GM12878 (cell line): ENCODE results near the gene FJX1. TPM values are rescaled to one million over a fixed set of nuclear protein-coding genes. Genes with fewer than 3 reads are reported as not detected.

Experiments
- ATAC-seq: fragments of 200-7000 bp; cut with Tn5 transposase; 3 replicates; pipeline ENCODE4 v1.9.1; 2020; ENCODE audit warnings: mild to moderate bottlenecking, moderate library complexity
- BruUV-seq: library from RNA; stranded (reverse); fragments of 400-500 nt; replicated peaks from 2 replicates; lab custom pipeline; 2021; lab: Mats Ljungman, UMichigan
- CTCF ChIA-PET: fragments of 300-600 bp; sonication (Branson Sonifier 250); formaldehyde crosslinking; extraction: SDS; loops from one replicate; lab custom pipeline; 2021; ENCODE audit warnings: inconsistent platforms; lab: Yijun Ruan, JAX
- POLR2A ChIA-PET: fragments of 350-600 bp; formaldehyde crosslinking; extraction: SDS; loops from one replicate; lab custom pipeline; 2021; ENCODE audit warnings: inconsistent platforms; lab: Charles Lee
- RAD21 ChIA-PET: fragments of 300-600 bp; sonication (Branson Sonifier 250); formaldehyde crosslinking; loops from one replicate; lab custom pipeline; 2023; ENCODE audit warnings: antibody characterized with exemption; ENCODE audit not compliant: unreplicated experiment; lab: Charles Lee
- SMC1A ChIA-PET: fragments of 300-600 bp; sonication (Branson Sonifier 250); formaldehyde crosslinking; loops from one replicate; lab custom pipeline; 2023; ENCODE audit not compliant: unreplicated experiment, uncharacterized antibody; lab: Charles Lee
- DNase-seq: peaks from one replicate; pipeline ENCODE4 v3.0.0-alpha.2; 2011; ENCODE audit warnings: low read depth, low spot score
- FAIRE-seq: peaks from 3 replicates; lab custom pipeline; 2011; peaks lifted over from hg19 to GRCh38; lab: Jason Lieb, UNC
- H2AFZ ChIP-seq: 2 replicates; pipeline ENCODE4 v1.6.0; 2011; ENCODE audit warnings: low read depth, low read length, control low read depth; ENCODE audit not compliant: control insufficient read depth
- H3K27ac ChIP-seq: 2 replicates; pipeline ENCODE4 v1.5.1; 2011; ENCODE audit warnings: control low read depth; ENCODE audit not compliant: control insufficient read depth, insufficient read depth
- H3K27me3 ChIP-seq, 2 experiments: replicated peaks in 1 of 2; 2 replicates each; pipeline versions ENCODE4 v1.6.0 to v1.6.1; 2011; ENCODE audit warnings: low read length in 1 of 2; ENCODE audit not compliant: control insufficient read depth in 2 of 2, insufficient read depth in 2 of 2
- H3K36me3 ChIP-seq, 2 experiments: 2 replicates each; pipeline ENCODE4 v1.5.1; 2011; ENCODE audit warnings: low read length in 1 of 2; ENCODE audit not compliant: control insufficient read depth in 2 of 2, insufficient read depth in 2 of 2
- H3K4me1 ChIP-seq: 2 replicates; pipeline ENCODE4 v1.6.1; 2011; ENCODE audit warnings: mild to moderate bottlenecking, low read length, moderate library complexity, mixed read lengths; ENCODE audit not compliant: control insufficient read depth, insufficient read depth
- H3K4me2 ChIP-seq: 2 replicates; pipeline ENCODE4 v1.6.0; 2011; ENCODE audit warnings: control low read depth; ENCODE audit not compliant: control insufficient read depth, insufficient read depth
- H3K4me3 ChIP-seq: fragments of 200-600 bp; sonication (generic); 2 replicates; pipeline ENCODE4 v1.5.1; 2016
- H3K79me2 ChIP-seq: 2 replicates; pipeline ENCODE4 v1.6.0; 2011; ENCODE audit warnings: low read length; ENCODE audit not compliant: control insufficient read depth, insufficient read depth
- H3K9ac ChIP-seq: 2 replicates; pipeline ENCODE4 v1.8.0; 2011; ENCODE audit warnings: low read length, control low read depth, mixed read lengths; ENCODE audit not compliant: control insufficient read depth, insufficient read depth
- H3K9me3 ChIP-seq: replicated peaks from 3 replicates; pipeline ENCODE4 v1.5.1; 2011; ENCODE audit warnings: mild to moderate bottlenecking, low read length; ENCODE audit not compliant: control insufficient read depth, insufficient read depth
- H4K20me1 ChIP-seq: 2 replicates; pipeline ENCODE4 v1.6.0; 2011; ENCODE audit not compliant: control insufficient read depth, insufficient read depth
- HCFC1 ChIP-seq: fragments of 150-350 bp; IDR thresholded peaks from 2 replicates; pipeline ENCODE4 v1.6.1; 2014; ENCODE audit warnings: low read length
- JUNB ChIP-seq: IDR thresholded peaks from 2 replicates; pipeline ENCODE4 v1.6.1; 2016; ENCODE audit warnings: antibody characterized with exemption, mild to moderate bottlenecking
- MAX ChIP-seq: IDR thresholded peaks from 2 replicates; pipeline ENCODE4 v1.6.1; 2012; ENCODE audit warnings: low read depth, low read length, improper control_type of control experiment
- PRDM15 ChIP-seq: fragments of 450-650 bp; formaldehyde crosslinking; IDR thresholded peaks from 2 replicates; pipeline ENCODE4 v1.4.0; 2020; ENCODE audit warnings: mild to moderate bottlenecking, moderate library complexity
- REST ChIP-seq: IDR thresholded peaks from 2 replicates; pipeline ENCODE4 v1.6.1; 2012; ENCODE audit warnings: mild to moderate bottlenecking, low read depth, low read length
- TAF1 ChIP-seq: IDR thresholded peaks from 2 replicates; pipeline ENCODE4 v1.6.1; 2011; ENCODE audit warnings: mild to moderate bottlenecking, low read depth, low read length, borderline replicate concordance
- YY1 ChIP-seq: IDR thresholded peaks from 2 replicates; pipeline ENCODE4 v1.6.1; 2011; ENCODE audit warnings: low read depth, mild to moderate bottlenecking, low read length
- WGBS: methylation state at CpG from one replicate; pipeline ENCODE4 v1.1.6; 2016; ENCODE audit warnings: low lambda C conversion rate; ENCODE audit not compliant: insufficient replicate concordance, insufficient coverage; ENCODE audit errors: missing lambda C conversion rate; 5-methylcytosine and 5-hydroxymethylcytosine counted together
- in situ Hi-C: fragments of 300-500 bp; cut with MboI; formaldehyde crosslinking; loops from 9 replicates; pipeline ENCODE4 v1.14.3; 2018; ENCODE audit warnings: mixed read lengths
- intact Hi-C: fragments of 100-400 bp; cut with micrococcal nuclease; formaldehyde crosslinking; loops from one replicate; pipeline ENCODE4 v1.14.2; 2022; ENCODE audit not compliant: unreplicated experiment
- polyA plus RNA-seq, 11 experiments: library from polyadenylated mRNA; depleted of rRNA in 4 of 11; unstranded in 6 of 11; stranded (reverse) in 5 of 11; fragments of >200 nt; fragmentation: Nextera tagmentation in 4 of 11; fragmentation: Illumina TruSeq in 1 of 11; extraction: Ambion mirVana in 4 of 11; extraction: Trizol in 1 of 11; gene quantifications; 1 replicate in 1 of 11; 2 replicates in 10 of 11; pipeline versions ENCODE4 v1.2.1 to v1.2.3, GENCODE V29; 2011 to 2016; ENCODE audit warnings: inconsistent platforms in 2 of 11, missing spikeins in 2 of 11, low read depth in 1 of 11
- total RNA-seq, 4 experiments: library from RNA; depleted of rRNA in 3 of 4; stranded (reverse); fragments of >200 nt in 3 of 4; fragmentation: Illumina TruSeq in 1 of 4; extraction: Trizol in 1 of 4; gene quantifications; 2 replicates each; pipeline versions ENCODE4 v1.2.1 to v1.2.3, GENCODE V29; 2013 to 2021
- TF ChIP-seq, protein P1 (sequence below): fragments of 450-650 bp; IDR thresholded peaks from 2 replicates; pipeline ENCODE4 v1.6.1; 2014; ENCODE audit warnings: mild to moderate bottlenecking
- TF ChIP-seq, protein P2 (sequence below): fragments of 450-650 bp; IDR thresholded peaks from 2 replicates; pipeline ENCODE4 v1.6.1; 2017; ENCODE audit warnings: mild to moderate bottlenecking

Gene FJX1
- total and polyA plus RNA-seq, 10 of the 15 experiments (the other 5 are each of a cell fraction or from before 2014, with no cell fraction given), result 1.7 to 26.1 (median 10.0) TPM

DNA sequence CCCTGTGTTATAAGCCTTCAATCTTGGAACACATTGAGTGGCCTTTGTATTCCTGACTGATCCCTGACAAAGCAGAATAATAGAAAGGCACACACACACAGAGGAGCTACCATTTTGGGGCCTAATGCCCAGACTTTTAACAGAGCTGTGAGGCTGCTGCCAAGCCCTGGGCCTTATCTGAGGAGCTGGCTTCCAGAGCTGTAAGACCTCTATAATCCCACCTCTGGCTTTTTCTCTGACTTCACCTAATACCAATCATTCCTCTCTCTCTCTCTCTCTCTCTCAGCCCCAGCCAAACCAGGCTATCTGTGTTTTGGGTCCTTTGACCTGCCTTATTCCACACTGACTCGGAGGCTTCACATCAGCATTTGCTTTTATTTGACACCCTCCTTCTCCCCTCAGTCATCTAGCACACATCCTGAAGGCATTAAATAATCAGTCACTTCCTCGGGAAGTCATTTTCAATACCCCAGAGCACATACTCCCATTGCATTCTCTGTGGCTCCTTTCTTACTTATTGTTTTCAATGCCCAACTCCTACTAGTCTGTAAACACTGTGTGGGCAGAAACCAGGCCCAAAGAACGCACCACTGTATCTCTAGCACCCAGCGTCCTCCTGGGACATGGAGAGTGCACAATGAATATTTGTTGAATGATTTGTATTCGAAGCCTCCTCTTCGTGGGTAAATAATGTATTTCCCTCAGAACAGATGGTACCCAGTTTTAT lies 23.1 kb downstream of the FJX1 start:
- TF ChIP-seq REST (no peak), MAX (no peak), YY1 (no peak), JUNB (no peak), TAF1 (no peak), PRDM15 (no peak), HCFC1 (no peak)
- TF ChIP-seq, protein P1, sequence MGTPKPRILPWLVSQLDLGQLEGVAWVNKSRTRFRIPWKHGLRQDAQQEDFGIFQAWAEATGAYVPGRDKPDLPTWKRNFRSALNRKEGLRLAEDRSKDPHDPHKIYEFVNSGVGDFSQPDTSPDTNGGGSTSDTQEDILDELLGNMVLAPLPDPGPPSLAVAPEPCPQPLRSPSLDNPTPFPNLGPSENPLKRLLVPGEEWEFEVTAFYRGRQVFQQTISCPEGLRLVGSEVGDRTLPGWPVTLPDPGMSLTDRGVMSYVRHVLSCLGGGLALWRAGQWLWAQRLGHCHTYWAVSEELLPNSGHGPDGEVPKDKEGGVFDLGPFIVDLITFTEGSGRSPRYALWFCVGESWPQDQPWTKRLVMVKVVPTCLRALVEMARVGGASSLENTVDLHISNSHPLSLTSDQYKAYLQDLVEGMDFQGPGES, result no peak
- TF ChIP-seq, protein P2, sequence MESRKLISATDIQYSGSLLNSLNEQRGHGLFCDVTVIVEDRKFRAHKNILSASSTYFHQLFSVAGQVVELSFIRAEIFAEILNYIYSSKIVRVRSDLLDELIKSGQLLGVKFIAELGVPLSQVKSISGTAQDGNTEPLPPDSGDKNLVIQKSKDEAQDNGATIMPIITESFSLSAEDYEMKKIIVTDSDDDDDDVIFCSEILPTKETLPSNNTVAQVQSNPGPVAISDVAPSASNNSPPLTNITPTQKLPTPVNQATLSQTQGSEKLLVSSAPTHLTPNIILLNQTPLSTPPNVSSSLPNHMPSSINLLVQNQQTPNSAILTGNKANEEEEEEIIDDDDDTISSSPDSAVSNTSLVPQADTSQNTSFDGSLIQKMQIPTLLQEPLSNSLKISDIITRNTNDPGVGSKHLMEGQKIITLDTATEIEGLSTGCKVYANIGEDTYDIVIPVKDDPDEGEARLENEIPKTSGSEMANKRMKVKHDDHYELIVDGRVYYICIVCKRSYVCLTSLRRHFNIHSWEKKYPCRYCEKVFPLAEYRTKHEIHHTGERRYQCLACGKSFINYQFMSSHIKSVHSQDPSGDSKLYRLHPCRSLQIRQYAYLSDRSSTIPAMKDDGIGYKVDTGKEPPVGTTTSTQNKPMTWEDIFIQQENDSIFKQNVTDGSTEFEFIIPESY, result no peak
- WGBS, result 32% methylated on average over 6 of the region's 6 CpGs
- no peaks in the 10 kb centered on the region for H4K20me1 ChIP-seq
- ATAC-seq (no peak), FAIRE-seq (no peak), DNase-seq (no peak)
- H3K9ac ChIP-seq, result no peak overlapping the region
- H3K27ac ChIP-seq, result no peak overlapping the region
- no peak overlapping the region for H3K4me2 ChIP-seq
- H3K27me3 ChIP-seq, result no peaks in the 10 kb centered on the region; a peak in 2 of 4 replicates
- ChIA-PET POLR2A (no interaction called here), RAD21 (no interaction called here), CTCF (interaction anchor here (1.0 kb wide), 1 partner anchor 626 kb away, joined by 3 read pairs; no protein-coding TSS in a partner anchor), SMC1A (no interaction called here)
- H3K9me3 ChIP-seq, result no peaks in the 10 kb centered on the region
- no peaks in the 10 kb centered on the region for H3K79me2 ChIP-seq
- BruUV-seq, result no TSS peak
- H3K4me3 ChIP-seq, result no peak overlapping the region
- no peaks in the 10 kb centered on the region for H3K4me1 ChIP-seq
- in situ Hi-C loops (no loop called here), intact Hi-C loops (no loop called here)
- H3K36me3 ChIP-seq, result no peaks in the 10 kb centered on the region
- no peak overlapping the region for H2AFZ ChIP-seq
